AG09309 (cell line): ENCODE measurements around the gene R3HCC1L.

Experiments
- DNase-seq: peaks from one replicate; pipeline ENCODE4 v3.0.0-alpha.2; 2010; ENCODE audit warnings: low read depth
- H3K4me3 ChIP-seq: 2 replicates; pipeline ENCODE4 v1.5.1; 2011; ENCODE audit warnings: mild to moderate bottlenecking, low read depth, low read length, moderate library complexity; ENCODE audit not compliant: control insufficient read depth
- TF ChIP-seq, protein P1 (sequence below): IDR thresholded peaks from 2 replicates; pipeline ENCODE4 v1.5.1; 2011; ENCODE audit warnings: mild to moderate bottlenecking, low read depth, low read length, inconsistent platforms; ENCODE audit not compliant: insufficient read depth, control insufficient read depth; ENCODE audit errors: missing control alignments

Gene R3HCC1L

DNA sequence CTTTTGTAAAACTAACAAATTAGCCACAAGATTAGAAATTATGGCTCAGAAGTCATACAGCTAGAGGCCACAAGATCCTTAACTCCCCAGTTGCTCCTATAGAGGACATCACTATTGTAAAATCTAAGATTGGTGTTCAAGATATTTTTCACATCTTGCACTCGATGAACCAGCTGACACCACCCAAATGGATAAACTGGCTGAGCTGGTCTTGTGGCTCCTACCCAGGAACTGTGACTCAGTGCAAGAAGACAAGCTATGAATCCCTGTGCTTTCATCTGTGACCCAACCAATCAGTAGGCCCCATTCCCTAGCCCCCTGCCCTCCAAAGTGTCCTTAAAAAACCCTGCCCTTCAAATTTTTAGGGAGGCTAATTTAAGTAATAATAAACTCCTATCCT is 27.9 kb upstream of the R3HCC1L start:
- TF ChIP-seq, protein P1, sequence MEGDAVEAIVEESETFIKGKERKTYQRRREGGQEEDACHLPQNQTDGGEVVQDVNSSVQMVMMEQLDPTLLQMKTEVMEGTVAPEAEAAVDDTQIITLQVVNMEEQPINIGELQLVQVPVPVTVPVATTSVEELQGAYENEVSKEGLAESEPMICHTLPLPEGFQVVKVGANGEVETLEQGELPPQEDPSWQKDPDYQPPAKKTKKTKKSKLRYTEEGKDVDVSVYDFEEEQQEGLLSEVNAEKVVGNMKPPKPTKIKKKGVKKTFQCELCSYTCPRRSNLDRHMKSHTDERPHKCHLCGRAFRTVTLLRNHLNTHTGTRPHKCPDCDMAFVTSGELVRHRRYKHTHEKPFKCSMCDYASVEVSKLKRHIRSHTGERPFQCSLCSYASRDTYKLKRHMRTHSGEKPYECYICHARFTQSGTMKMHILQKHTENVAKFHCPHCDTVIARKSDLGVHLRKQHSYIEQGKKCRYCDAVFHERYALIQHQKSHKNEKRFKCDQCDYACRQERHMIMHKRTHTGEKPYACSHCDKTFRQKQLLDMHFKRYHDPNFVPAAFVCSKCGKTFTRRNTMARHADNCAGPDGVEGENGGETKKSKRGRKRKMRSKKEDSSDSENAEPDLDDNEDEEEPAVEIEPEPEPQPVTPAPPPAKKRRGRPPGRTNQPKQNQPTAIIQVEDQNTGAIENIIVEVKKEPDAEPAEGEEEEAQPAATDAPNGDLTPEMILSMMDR: no peak
- no peak for DNase-seq
- H3K4me3 ChIP-seq: no peak overlapping the region

DNA sequence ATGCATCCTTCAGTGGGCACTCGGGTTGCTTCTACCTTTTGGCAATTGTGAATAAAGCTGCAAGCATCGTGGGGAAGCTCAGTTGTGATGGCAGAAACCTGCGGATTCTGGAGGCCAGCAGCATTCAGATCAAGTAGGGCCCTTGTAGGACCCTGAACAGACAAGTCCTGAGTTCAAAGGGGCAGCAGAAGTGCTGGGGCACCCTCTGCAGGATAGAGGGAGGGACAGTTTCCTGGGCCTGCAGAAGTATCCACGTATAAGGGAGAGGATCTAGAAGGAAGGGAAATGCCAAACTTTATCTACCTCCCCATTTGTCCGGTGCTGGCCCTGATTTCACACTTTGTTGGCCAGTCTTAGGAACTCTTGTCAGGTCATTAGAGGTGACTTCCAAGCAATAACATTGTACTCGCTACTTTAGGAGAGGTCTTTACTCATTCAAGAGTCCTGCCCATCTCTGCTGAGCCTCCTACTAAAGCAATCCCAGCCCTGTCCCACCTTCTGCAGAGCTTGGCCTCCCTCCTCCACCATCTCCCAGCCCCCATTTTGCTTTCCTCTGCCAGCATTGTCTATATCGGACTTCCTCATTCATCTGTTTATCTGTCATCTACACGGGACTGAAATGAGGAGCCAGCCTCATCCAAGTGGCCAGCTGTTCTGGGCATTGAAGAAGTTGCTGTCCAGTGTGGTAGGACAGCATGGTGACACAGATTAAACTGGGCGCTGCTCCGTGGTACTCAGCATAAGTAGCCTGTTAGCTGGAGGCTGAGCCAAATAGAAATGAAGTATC is 26.6 kb upstream of the R3HCC1L start:
- H3K4me3 ChIP-seq: no peak overlapping the region
- TF ChIP-seq, protein P1: no peak
- no peak for DNase-seq

DNA sequence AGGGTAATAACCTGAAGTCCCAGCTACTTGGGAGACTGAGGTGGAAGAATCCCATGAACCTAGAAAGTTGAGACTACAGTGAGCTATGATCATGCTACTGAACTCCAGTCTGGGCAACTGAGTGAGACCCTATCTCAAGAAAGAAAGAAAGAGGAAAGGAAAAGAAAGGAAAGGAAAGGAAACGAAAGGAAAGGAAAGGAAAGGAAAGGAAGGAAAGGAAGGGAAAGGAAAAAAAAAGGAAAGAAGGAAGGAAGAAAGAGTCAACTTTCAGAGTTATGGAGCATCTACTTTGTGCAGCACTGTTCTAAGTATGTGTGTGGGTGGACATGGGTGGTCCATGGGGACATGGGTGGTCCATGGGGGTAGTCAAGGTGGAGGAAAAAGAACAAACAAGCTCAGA is 24.1 kb upstream of the R3HCC1L start:
- no peak overlapping the region for H3K4me3 ChIP-seq
- TF ChIP-seq, protein P1: no peak
- no peak for DNase-seq

DNA sequence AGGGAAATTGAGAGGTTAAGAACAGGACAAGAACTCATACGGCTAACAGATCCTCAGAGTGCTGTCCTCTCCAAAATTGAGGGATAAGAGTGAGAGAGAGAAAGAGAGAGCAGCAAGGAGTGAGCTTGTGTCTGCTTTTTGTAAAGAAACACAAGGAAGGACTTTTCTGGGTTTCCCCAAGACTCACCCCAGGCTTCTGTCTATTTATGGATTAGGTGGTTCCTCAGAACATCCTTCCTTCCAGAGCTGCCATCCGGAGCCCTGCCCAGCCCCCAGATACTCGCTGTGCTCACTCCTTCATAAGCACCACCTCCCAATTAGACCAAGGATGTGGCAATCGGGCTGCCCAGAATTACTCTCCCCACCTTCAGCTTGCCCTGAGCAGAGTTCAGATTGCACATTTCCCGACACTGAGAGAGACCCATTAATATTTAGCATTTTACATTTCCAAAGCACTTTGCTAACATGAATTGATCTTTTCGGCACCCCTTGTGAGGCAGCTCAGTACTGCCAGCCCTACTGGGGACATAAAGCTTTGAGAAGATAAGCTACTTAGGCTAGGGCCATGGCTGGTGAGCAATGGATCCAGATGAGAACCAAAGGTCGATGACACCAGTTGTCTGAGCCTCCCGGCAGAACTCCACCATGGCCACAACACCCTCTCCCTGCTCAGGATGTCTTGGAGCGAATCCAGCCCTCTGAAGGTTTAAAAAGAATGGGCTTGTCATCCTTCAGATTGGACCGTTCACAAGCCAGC is 19.2 kb upstream of the R3HCC1L start:
- no peak for DNase-seq
- no peak overlapping the region for H3K4me3 ChIP-seq
- TF ChIP-seq, protein P1: no peak

DNA sequence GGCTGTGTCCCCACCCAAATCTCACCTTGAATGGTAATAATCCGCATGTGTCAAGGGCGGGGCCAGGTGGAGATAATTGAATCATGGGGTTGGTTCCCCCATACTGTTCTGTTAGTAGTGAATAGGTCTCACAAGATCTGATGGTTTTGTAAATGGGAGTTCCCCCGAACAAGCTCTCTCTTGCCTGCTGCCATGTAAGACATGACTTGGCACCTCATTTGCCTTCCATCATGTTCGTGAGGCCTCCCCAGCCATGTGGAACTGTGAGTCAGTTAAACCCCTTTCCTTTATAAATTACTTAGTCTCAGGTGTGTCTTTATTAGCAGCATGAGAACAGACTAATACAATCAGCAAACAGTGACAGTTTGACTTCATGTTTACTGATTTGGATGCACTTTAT is 14.6 kb upstream of the R3HCC1L start:
- TF ChIP-seq, protein P1: no peak
- DNase-seq: no peak
- H3K4me3 ChIP-seq: no peak overlapping the region

DNA sequence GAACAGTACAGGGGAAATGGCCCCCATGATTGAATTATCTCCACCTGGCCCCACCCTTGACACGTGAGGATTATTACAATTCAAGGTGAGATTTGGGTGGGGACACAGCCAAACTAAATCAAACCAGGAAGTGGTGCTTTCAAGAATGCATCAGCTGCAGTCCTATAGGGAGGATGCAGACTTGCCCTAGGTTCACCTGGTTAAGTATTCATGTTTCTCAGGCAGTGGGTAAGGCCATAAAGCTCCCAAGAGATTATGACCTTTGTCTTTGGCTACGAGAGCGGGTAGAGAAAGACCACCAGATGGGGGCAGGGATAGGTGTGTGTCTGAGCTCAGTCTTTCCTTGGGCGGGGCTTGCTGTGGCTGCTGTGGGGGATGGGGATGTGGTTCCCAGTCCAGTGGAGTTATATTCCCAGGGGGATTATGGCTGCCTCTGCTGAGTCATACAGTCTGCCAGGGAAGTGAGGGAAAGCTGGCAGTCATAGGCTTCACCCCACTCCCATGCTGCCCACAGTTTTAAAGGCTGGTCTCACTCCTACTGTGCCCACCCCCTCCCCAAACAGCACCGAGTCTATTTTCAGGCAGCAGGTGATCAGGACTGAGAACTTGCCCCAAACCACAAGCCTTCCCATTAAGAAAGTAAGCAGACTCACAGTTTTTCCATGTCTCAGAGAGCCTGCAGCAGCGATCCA is 8.4 kb upstream of the R3HCC1L start:
- no peak overlapping the region for H3K4me3 ChIP-seq
- TF ChIP-seq, protein P1: no peak
- DNase-seq: no peak
